ENCODE measurements around the gene MOSMO. TPM values are rescaled to one million over a fixed set of nuclear protein-coding genes. Genes with fewer than 3 reads are reported as not detected.

The MOSMO gene
- total and polyA plus RNA-seq, 2 of the 4 experiments (the other 2 are of a cell fraction): 10.5 to 16.0 TPM

DNA sequence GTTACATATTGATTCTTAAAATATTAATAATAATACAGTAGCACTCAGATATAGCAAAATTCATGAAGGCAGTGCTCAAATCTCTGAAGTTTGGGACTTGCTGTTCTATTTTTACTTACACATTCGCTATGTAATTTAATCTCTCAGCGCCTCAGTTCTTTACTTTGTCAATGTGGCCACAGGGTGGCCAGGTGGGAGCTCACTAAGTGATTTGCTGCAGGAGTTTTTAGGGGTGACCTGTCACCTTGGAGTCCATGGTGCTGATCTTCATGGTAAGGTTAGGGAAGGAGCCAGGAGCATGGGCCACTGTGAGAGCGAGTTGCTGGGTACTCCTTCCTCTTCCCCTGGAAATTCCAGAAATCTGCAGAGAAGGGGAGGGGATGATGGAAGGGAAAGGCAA, 112.5 kb downstream of the MOSMO start:
- TF ChIP-seq CEBPB (IDR thresholded peaks at IDR 0.05; ENCODE audit: low read depth, low read length) (no peak), MAZ (IDR thresholded peaks at IDR 0.05; ENCODE audit: borderline replicate concordance, low read depth, low read length) (no peak), MAFK (IDR thresholded peaks at IDR 0.05; ENCODE audit: low read depth, low read length) (no peak), CHD1 (IDR thresholded peaks at IDR 0.05; ENCODE audit: low read depth, low read length) (no peak), POLR2A (IDR thresholded peaks at IDR 0.05; ENCODE audit: low read depth, low read length) (no peak), MXI1 (IDR thresholded peaks at IDR 0.05; ENCODE audit: borderline replicate concordance, low read depth, low read length) (no peak), NFE2L2 (IDR thresholded peaks at IDR 0.05; ENCODE audit: low read depth, low read length) (no peak), RFX5 (IDR thresholded peaks at IDR 0.05; ENCODE audit: low read depth, low read length) (no peak), BHLHE40 (IDR thresholded peaks at IDR 0.05; ENCODE audit: low read depth, low read length) (no peak), FOS (IDR thresholded peaks at IDR 0.05; ENCODE audit: low read depth, low read length) (no peak), SMC3 (IDR thresholded peaks at IDR 0.05; ENCODE audit: low read depth, low read length) (no peak), RCOR1 (IDR thresholded peaks at IDR 0.05; ENCODE audit: insufficient replicate concordance, low read length) (no peak), RAD21 (IDR thresholded peaks at IDR 0.05; ENCODE audit: low read length) (no peak)
- TF ChIP-seq, protein P1, sequence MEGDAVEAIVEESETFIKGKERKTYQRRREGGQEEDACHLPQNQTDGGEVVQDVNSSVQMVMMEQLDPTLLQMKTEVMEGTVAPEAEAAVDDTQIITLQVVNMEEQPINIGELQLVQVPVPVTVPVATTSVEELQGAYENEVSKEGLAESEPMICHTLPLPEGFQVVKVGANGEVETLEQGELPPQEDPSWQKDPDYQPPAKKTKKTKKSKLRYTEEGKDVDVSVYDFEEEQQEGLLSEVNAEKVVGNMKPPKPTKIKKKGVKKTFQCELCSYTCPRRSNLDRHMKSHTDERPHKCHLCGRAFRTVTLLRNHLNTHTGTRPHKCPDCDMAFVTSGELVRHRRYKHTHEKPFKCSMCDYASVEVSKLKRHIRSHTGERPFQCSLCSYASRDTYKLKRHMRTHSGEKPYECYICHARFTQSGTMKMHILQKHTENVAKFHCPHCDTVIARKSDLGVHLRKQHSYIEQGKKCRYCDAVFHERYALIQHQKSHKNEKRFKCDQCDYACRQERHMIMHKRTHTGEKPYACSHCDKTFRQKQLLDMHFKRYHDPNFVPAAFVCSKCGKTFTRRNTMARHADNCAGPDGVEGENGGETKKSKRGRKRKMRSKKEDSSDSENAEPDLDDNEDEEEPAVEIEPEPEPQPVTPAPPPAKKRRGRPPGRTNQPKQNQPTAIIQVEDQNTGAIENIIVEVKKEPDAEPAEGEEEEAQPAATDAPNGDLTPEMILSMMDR (conservative IDR thresholded peaks at IDR 0.05; ENCODE audit: low read depth, low read length): no peak
- TF ChIP-seq, protein P2, sequence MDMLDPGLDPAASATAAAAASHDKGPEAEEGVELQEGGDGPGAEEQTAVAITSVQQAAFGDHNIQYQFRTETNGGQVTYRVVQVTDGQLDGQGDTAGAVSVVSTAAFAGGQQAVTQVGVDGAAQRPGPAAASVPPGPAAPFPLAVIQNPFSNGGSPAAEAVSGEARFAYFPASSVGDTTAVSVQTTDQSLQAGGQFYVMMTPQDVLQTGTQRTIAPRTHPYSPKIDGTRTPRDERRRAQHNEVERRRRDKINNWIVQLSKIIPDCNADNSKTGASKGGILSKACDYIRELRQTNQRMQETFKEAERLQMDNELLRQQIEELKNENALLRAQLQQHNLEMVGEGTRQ (IDR thresholded peaks at IDR 0.05; ENCODE audit: low read depth, low read length): no peak
- TF ChIP-seq, protein P3, sequence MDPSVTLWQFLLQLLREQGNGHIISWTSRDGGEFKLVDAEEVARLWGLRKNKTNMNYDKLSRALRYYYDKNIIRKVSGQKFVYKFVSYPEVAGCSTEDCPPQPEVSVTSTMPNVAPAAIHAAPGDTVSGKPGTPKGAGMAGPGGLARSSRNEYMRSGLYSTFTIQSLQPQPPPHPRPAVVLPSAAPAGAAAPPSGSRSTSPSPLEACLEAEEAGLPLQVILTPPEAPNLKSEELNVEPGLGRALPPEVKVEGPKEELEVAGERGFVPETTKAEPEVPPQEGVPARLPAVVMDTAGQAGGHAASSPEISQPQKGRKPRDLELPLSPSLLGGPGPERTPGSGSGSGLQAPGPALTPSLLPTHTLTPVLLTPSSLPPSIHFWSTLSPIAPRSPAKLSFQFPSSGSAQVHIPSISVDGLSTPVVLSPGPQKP (IDR thresholded peaks at IDR 0.05; ENCODE audit: borderline replicate concordance, low read depth, low read length): no peak
- Histone ChIP-seq H3K23ac (ENCODE audit: low read depth, low read length) (no peak overlapping the region), H2AK5ac (ENCODE audit: low read depth, low read length) (no peak overlapping the region), H3K27ac (ENCODE audit: insufficient read depth, low read length) (no peak overlapping the region), H2AFZ (replicated peaks; ENCODE audit: low read length, poor library complexity) (no peak overlapping the region), H3K56ac (ENCODE audit: extremely low read depth, insufficient read depth, low read length) (no peak overlapping the region), H3K14ac (replicated peaks; ENCODE audit: low read depth, low read length) (no peak overlapping the region), H2BK15ac (ENCODE audit: low read depth, low read length) (no peak overlapping the region), H2BK20ac (ENCODE audit: low read depth, low read length) (no peak overlapping the region), H2BK120ac (ENCODE audit: low read depth, low read length) (no peak overlapping the region), H2BK5ac (ENCODE audit: low read depth, low read length, poor library complexity, severe bottlenecking) (no peak overlapping the region), H3K79me1 (ENCODE audit: low read depth in 1 of 2, low read length in 2 of 2) (no peaks in the 10 kb centered on the region), H3K4me1 (ENCODE audit: control insufficient read depth, insufficient read depth, low read length) (no peaks in the 10 kb centered on the region), H4K8ac (ENCODE audit: low read depth in 2 of 2, low read length in 2 of 2) (no peak overlapping the region), H3K9ac (ENCODE audit: low read depth, low read length) (no peak overlapping the region), H3K18ac (ENCODE audit: low read depth, low read length) (no peak overlapping the region), H3K4me3 (ENCODE audit: insufficient read depth, low read depth, low read length) (no peak overlapping the region), H3K27me3 (ENCODE audit: control insufficient read depth, insufficient read depth, low read length) (peaks cover 3% of the 10 kb centered on the region; the same call in 1 of the 2 replicates), H3K9me1 (ENCODE audit: insufficient read depth, low read length) (peaks cover 5% of the 10 kb centered on the region; the same call in 1 of the 2 replicates), H2AK9ac (replicated peaks; ENCODE audit: low read depth, low read length, poor library complexity) (no peak overlapping the region), H4K5ac (ENCODE audit: low read depth, low read length) (no peak overlapping the region), H4K91ac (ENCODE audit: insufficient read depth, low read depth, low read length) (no peak overlapping the region), H4K20me1 (ENCODE audit: insufficient read depth, low read length) (no peaks in the 10 kb centered on the region), H3K36me3 (ENCODE audit: control insufficient read depth, insufficient read depth, low read length) (no peaks in the 10 kb centered on the region), H3K4ac (ENCODE audit: low read depth, low read length) (no peak overlapping the region), H3K9me3 (ENCODE audit: control insufficient read depth, insufficient read depth, low read length) (no peaks in the 10 kb centered on the region), H3K4me2 (ENCODE audit: low read depth, low read length) (no peak overlapping the region)
- intact Hi-C loops (cut with micrococcal nuclease) (no loop called here), in situ Hi-C loops (cut with MboI; ENCODE audit: low sequenced_read_pairs) (no loop called here), dilution Hi-C loops (cut with HindIII; ENCODE audit: low sequenced_read_pairs, unreplicated experiment) (no loop called here)
- CTCF ChIA-PET: no interaction called here
- POLR2A ChIA-PET (ENCODE audit: unreplicated experiment): no interaction called here
- no peak for ATAC-seq (ENCODE audit: low read depth)
- WGBS, 2 experiments (ENCODE audit: extremely low coverage in 2 of 2, insufficient read length in 1 of 2): no CpG with 5 or more reads among the region's 3 CpGs
- no peak for DNase-seq
- BruUV-seq (replicated peaks): no TSS peak
